SK-N-SH (cell line): ENCODE measurements around the gene STIP1. TPM values are rescaled to one million over a fixed set of nuclear protein-coding genes. Genes with fewer than 3 reads are reported as not detected.

Source experiments
- CTCF ChIA-PET: fragments of 300-600, 350-600 bp; formaldehyde crosslinking; extraction: SDS; loops from one replicate; lab custom pipeline; 2021; lab: Yijun Ruan, JAX
- POLR2A ChIA-PET: fragments of 350-600 bp; sonication (Branson Sonifier 250); formaldehyde crosslinking; extraction: SDS; loops from one replicate; lab custom pipeline; 2020; ENCODE audit warnings: antibody characterized with exemption, inconsistent platforms; lab: Yijun Ruan, JAX
- DNase-seq: peaks from one replicate; pipeline ENCODE4 v3.0.0; 2012
- H2AFZ ChIP-seq: fragments of 200-600 bp; sonication (generic); 2 replicates; pipeline ENCODE4 v1.8.1; 2016; ENCODE audit warnings: antibody characterized with exemption, mild to moderate bottlenecking, low read depth
- H3F3A ChIP-seq: fragments of 200-600 bp; sonication (generic); replicated peaks from 2 replicates; pipeline ENCODE3; 2016; ENCODE audit warnings: antibody characterized with exemption, mild to moderate bottlenecking; ENCODE audit not compliant: insufficient read depth
- H3K27ac ChIP-seq, 2 experiments: fragments of 200-500 bp in 1 of 2; fragments of 200-600 bp in 1 of 2; sonication (Bioruptor generic) in 1 of 2; sonication (generic), shearing (Covaris generic) in 1 of 2; 2 replicates each; pipeline versions ENCODE4 v1.5.1 to v1.6.1; 2014 to 2016; ENCODE audit warnings: low read depth in 2 of 2, inconsistent platforms in 1 of 2, low read length in 1 of 2, mild to moderate bottlenecking in 1 of 2, mixed read lengths in 1 of 2
- H3K27me3 ChIP-seq: fragments of 200-600 bp; sonication (generic), shearing (Covaris generic); 2 replicates; pipeline ENCODE4 v1.6.1; 2016; ENCODE audit warnings: mixed run types; ENCODE audit not compliant: insufficient read depth
- H3K36me3 ChIP-seq, 2 experiments: fragments of 200-500 bp in 1 of 2; fragments of 200-600 bp in 1 of 2; sonication (Bioruptor generic) in 1 of 2; sonication (generic) in 1 of 2; replicated peaks in 1 of 2; 2 replicates each; pipeline versions ENCODE3 to v1.5.1; 2014 to 2016; ENCODE audit warnings: low read length in 1 of 2, mild to moderate bottlenecking in 1 of 2; ENCODE audit not compliant: insufficient read depth in 2 of 2, control insufficient read depth in 1 of 2
- H3K4me1 ChIP-seq, 2 experiments: fragments of 200-500 bp in 1 of 2; fragments of 200-600 bp in 1 of 2; sonication (Bioruptor generic) in 1 of 2; sonication (generic), shearing (Covaris generic) in 1 of 2; 2 replicates each; pipeline versions ENCODE4 v1.5.1 to v1.6.1; 2014 to 2016; ENCODE audit warnings: low read depth in 1 of 2, low read length in 1 of 2, mixed run types in 1 of 2; ENCODE audit not compliant: insufficient read depth in 2 of 2, control insufficient read depth in 1 of 2
- H3K4me2 ChIP-seq: fragments of 200-600 bp; sonication (generic), shearing (Covaris generic); 2 replicates; pipeline ENCODE4 v1.6.1; 2017; ENCODE audit warnings: mixed run types
- H3K4me3 ChIP-seq, 2 experiments: fragments of 200-500 bp in 1 of 2; fragments of 200-600 bp in 1 of 2; sonication (Bioruptor generic) in 1 of 2; sonication (generic), shearing (Covaris generic) in 1 of 2; 2 replicates each; pipeline versions ENCODE4 v1.5.1 to v1.8.1; 2014 to 2016; ENCODE audit warnings: low read depth in 2 of 2, inconsistent platforms in 1 of 2, low read length in 1 of 2, mild to moderate bottlenecking in 1 of 2, mixed read lengths in 1 of 2, moderate library complexity in 1 of 2
- H3K79me2 ChIP-seq: fragments of 200-600 bp; sonication (generic); 2 replicates; pipeline ENCODE4 v1.8.1; 2017; ENCODE audit warnings: mild to moderate bottlenecking; ENCODE audit not compliant: insufficient read depth
- H3K9ac ChIP-seq: fragments of 200-600 bp; sonication (generic); 2 replicates; pipeline ENCODE4 v1.6.1; 2017; ENCODE audit warnings: mixed run types
- H3K9me2 ChIP-seq: fragments of 200-600 bp; sonication (generic); 2 replicates; pipeline ENCODE4 v1.6.1; 2017; ENCODE audit warnings: mixed run types
- H3K9me3 ChIP-seq: fragments of 200-600 bp; sonication (generic); 2 replicates; pipeline ENCODE4 v1.6.1; 2017; ENCODE audit warnings: mixed run types, mild to moderate bottlenecking, moderate library complexity
- H4K20me1 ChIP-seq: fragments of 200-600 bp; sonication (generic); 2 replicates; pipeline ENCODE4 v1.6.1; 2017; ENCODE audit warnings: mild to moderate bottlenecking, mixed run types; ENCODE audit not compliant: insufficient read depth
- CTCF ChIP-seq: fragments of 200-600 bp; sonication (generic); IDR thresholded peaks from 2 replicates; pipeline ENCODE4 v1.6.1; 2017; ENCODE audit warnings: antibody characterized with exemption, mild to moderate bottlenecking, moderate library complexity
- ELF1 ChIP-seq: IDR thresholded peaks from 2 replicates; pipeline ENCODE4 v1.4.0; 2012
- FOSL2 ChIP-seq: IDR thresholded peaks from 2 replicates; pipeline ENCODE4 v1.4.0; 2012; ENCODE audit warnings: low read depth, mild to moderate bottlenecking, moderate library complexity, borderline replicate concordance
- FOXJ3 ChIP-seq: sonication (generic); formaldehyde crosslinking; IDR thresholded peaks from 2 replicates; pipeline ENCODE4 v1.5.1; 2020; ENCODE audit warnings: mild to moderate bottlenecking, missing genetic modification reagents
- FOXM1 ChIP-seq: IDR thresholded peaks from 2 replicates; pipeline ENCODE4 v1.4.0; 2012; ENCODE audit warnings: low read depth, mild to moderate bottlenecking
- GABPA ChIP-seq: IDR thresholded peaks from 2 replicates; pipeline ENCODE4 v1.4.0; 2012; ENCODE audit warnings: low read depth, mild to moderate bottlenecking
- GATA2 ChIP-seq: sonication (generic); formaldehyde crosslinking; IDR thresholded peaks from 2 replicates; pipeline ENCODE4 v1.5.0; 2020; ENCODE audit warnings: mild to moderate bottlenecking, missing genetic modification reagents
- JUND ChIP-seq: IDR thresholded peaks from 2 replicates; pipeline ENCODE4 v1.4.0; 2012
- NRF1 ChIP-seq: IDR thresholded peaks from 2 replicates; pipeline ENCODE4 v1.6.1; 2012; ENCODE audit warnings: low read depth, mild to moderate bottlenecking, low read length
- TEAD4 ChIP-seq: IDR thresholded peaks from 2 replicates; pipeline ENCODE4 v1.4.0; 2012; ENCODE audit warnings: mild to moderate bottlenecking, borderline replicate concordance; ENCODE audit not compliant: insufficient read depth
- YY1 ChIP-seq: IDR thresholded peaks from 2 replicates; pipeline ENCODE4 v1.4.0; 2012; ENCODE audit warnings: low read depth, mild to moderate bottlenecking
- WGBS: methylation state at CpG from one replicate; pipeline ENCODE4 v1.1.6; 2017; ENCODE audit warnings: low lambda C conversion rate; 5-methylcytosine and 5-hydroxymethylcytosine counted together
- polyA plus RNA-seq, 3 experiments: library from polyadenylated mRNA; depleted of rRNA; stranded (reverse); fragments of >200 nt; gene quantifications; 2 replicates each; pipeline ENCODE4 v1.2.3, GENCODE V29; 2012
- TF ChIP-seq, protein P1 (sequence below): IDR thresholded peaks from 2 replicates; pipeline ENCODE4 v1.4.0; 2012; ENCODE audit warnings: low read depth, borderline replicate concordance
- TF ChIP-seq, protein P2 (sequence below): IDR thresholded peaks from 2 replicates; pipeline ENCODE4; 2012
- TF ChIP-seq, protein P3 (sequence below): IDR thresholded peaks from 2 replicates; pipeline ENCODE4 v1.4.0; 2012; ENCODE audit warnings: low read depth
- TF ChIP-seq, protein P4 (sequence below): fragments of 150-350 bp; IDR thresholded peaks from 2 replicates; pipeline ENCODE4 v1.6.1; 2017; ENCODE audit warnings: antibody characterized with exemption, low read length, low read depth, borderline replicate concordance

STIP1 gene
- polyA plus RNA-seq, 1 of the 3 experiments (the other 2 are of a cell fraction), result 163 TPM

- no peaks in the 10 kb centered on the region for H3K27me3 ChIP-seq
- H2AFZ ChIP-seq, result no peak overlapping the region
- no peak overlapping the region for H3K9ac ChIP-seq
- no peaks in the 10 kb centered on the region for H3K4me1 ChIP-seq
- H3F3A ChIP-seq, result peaks cover 26% of the 10 kb centered on the region
- no peak overlapping the region for H3K4me3 ChIP-seq
- peaks cover 13% of the 10 kb centered on the region; the same call in 1 of the 2 replicates for H3K79me2 ChIP-seq
- TF ChIP-seq, protein P1, sequence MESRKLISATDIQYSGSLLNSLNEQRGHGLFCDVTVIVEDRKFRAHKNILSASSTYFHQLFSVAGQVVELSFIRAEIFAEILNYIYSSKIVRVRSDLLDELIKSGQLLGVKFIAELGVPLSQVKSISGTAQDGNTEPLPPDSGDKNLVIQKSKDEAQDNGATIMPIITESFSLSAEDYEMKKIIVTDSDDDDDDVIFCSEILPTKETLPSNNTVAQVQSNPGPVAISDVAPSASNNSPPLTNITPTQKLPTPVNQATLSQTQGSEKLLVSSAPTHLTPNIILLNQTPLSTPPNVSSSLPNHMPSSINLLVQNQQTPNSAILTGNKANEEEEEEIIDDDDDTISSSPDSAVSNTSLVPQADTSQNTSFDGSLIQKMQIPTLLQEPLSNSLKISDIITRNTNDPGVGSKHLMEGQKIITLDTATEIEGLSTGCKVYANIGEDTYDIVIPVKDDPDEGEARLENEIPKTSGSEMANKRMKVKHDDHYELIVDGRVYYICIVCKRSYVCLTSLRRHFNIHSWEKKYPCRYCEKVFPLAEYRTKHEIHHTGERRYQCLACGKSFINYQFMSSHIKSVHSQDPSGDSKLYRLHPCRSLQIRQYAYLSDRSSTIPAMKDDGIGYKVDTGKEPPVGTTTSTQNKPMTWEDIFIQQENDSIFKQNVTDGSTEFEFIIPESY, result no peak
- no peak for TF ChIP-seq FOXM1
- TF ChIP-seq, protein P2, sequence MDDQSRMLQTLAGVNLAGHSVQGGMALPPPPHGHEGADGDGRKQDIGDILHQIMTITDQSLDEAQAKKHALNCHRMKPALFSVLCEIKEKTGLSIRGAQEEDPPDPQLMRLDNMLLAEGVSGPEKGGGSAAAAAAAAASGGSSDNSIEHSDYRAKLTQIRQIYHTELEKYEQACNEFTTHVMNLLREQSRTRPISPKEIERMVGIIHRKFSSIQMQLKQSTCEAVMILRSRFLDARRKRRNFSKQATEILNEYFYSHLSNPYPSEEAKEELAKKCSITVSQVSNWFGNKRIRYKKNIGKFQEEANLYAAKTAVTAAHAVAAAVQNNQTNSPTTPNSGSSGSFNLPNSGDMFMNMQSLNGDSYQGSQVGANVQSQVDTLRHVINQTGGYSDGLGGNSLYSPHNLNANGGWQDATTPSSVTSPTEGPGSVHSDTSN, result no peak
- H4K20me1 ChIP-seq, result 0 out of 2 replicates have a peak, but pooled peaks cover under 1% of the 10 kb centered on the region
- ChIA-PET CTCF (interaction anchor here (0.9 to 2.2 kb wide), 2 partner anchors 13 to 106 kb away, joined by 3 to 5 read pairs; partner anchors contain the start of gene STIP1), POLR2A (no interaction called here)
- no peak for DNase-seq
- H3K36me3 ChIP-seq, result peaks cover 70 to 78% of the 10 kb centered on the region in 2 experiments
- H3K9me2 ChIP-seq, result no peaks in the 10 kb centered on the region
- H3K4me2 ChIP-seq, result no peak overlapping the region
- no peak overlapping the region for H3K27ac ChIP-seq
- 100% methylated on average over 2 of the region's 2 CpGs for WGBS
- H3K9me3 ChIP-seq, result no peaks in the 10 kb centered on the region
These were observed 12.5 kb downstream of the STIP1 start for GRCh38 chr11:64198511-64198910.

GRCh38 chr11:64201543-64201942, 15.6 kb downstream of the STIP1 start:
- no peak overlapping the region for H3K4me3 ChIP-seq
- peaks cover 9% of the 10 kb centered on the region for H4K20me1 ChIP-seq
- TF ChIP-seq CTCF, result no peak
- no peak for TF ChIP-seq FOXM1
- TF ChIP-seq ELF1, result no peak
- no peak for TF ChIP-seq NRF1
- no peak for TF ChIP-seq GABPA
- TF ChIP-seq FOSL2, result no peak
- no peak for TF ChIP-seq YY1
- TF ChIP-seq, protein P1, result no peak
- TF ChIP-seq GATA2 (CRISPR knock-in tag), result no peak
- TF ChIP-seq FOXJ3, result no peak
- TF ChIP-seq JUND, result no peak
- TF ChIP-seq, protein P3, sequence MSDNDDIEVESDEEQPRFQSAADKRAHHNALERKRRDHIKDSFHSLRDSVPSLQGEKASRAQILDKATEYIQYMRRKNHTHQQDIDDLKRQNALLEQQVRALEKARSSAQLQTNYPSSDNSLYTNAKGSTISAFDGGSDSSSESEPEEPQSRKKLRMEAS, result no peak
- TF ChIP-seq, protein P4, sequence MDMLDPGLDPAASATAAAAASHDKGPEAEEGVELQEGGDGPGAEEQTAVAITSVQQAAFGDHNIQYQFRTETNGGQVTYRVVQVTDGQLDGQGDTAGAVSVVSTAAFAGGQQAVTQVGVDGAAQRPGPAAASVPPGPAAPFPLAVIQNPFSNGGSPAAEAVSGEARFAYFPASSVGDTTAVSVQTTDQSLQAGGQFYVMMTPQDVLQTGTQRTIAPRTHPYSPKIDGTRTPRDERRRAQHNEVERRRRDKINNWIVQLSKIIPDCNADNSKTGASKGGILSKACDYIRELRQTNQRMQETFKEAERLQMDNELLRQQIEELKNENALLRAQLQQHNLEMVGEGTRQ, result no peak
- TF ChIP-seq TEAD4, result no peak
- H3K9ac ChIP-seq, result no peak overlapping the region
- H3K36me3 ChIP-seq, result peaks cover 59 to 61% of the 10 kb centered on the region in 2 experiments
- H3K9me2 ChIP-seq, result no peaks in the 10 kb centered on the region
- peaks cover 4 to 8% of the 10 kb centered on the region in 2 experiments; a peak in 2 of 4 replicates for H3K4me1 ChIP-seq
- peaks cover 30% of the 10 kb centered on the region for H3F3A ChIP-seq
- no peak overlapping the region for H2AFZ ChIP-seq
- H3K27me3 ChIP-seq, result no peaks in the 10 kb centered on the region
- H3K4me2 ChIP-seq, result no peak overlapping the region
- ChIA-PET POLR2A (interaction anchor here (0.7 to 2.0 kb wide), 2 partner anchors 9 to 16 kb away, joined by 3 to 7 read pairs; partner anchors contain the start of gene STIP1), CTCF (interaction anchor here (1.0 to 1.6 kb wide), 2 partner anchors 100 to 103 kb away, joined by 3 to 4 read pairs; no protein-coding TSS in a partner anchor)
- H3K79me2 ChIP-seq, result no peaks in the 10 kb centered on the region; the same call in 1 of the 2 replicates
- H3K27ac ChIP-seq, result no peak overlapping the region
- DNase-seq, result no peak
- no peaks in the 10 kb centered on the region for H3K9me3 ChIP-seq
- WGBS, result 98% methylated on average over 3 of the region's 3 CpGs
